ENCODE measurements around the gene ERO1B. TPM values are rescaled to one million over a fixed set of nuclear protein-coding genes. Genes with fewer than 3 reads are reported as not detected.

Gene ERO1B
- polyA plus RNA-seq, 1 of the 3 experiments (the other 2 are of a cell fraction) = 0.79 TPM

DNA sequence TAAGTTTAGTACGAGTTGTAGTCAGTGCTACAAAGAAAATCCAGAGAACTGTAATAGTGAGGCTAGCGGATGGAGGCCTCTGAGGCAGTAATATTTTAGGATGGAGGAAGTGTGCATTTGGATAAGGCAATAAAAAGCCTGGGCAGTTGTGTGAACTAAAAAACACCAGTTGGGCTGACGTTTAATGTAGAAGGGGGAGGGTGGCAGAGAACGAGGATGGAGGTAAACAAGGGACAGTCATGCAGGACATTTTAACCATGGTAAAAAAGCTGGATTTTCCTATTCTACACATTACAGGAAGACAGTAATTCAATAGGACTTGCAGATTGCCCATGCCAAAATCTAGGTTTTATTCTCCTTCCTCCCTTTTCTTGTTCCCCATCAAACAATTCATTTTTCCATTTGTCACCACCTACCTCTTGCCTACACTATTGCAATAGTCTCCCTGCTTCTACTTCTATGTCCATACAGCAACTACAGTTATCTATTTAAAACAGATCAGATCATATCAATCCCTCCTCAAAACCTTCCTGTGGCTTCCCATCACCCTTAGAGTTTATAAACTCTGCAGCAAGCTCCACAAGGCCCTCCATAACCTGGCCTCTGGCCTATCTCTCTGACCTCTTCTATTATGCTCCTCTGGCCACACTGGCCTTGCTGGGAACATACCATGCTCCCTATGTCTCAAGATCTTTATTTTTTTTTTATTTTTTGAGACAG is 27.7 kb downstream of the ERO1B start:
- TF ChIP-seq PBX3 (IDR thresholded peaks at IDR 0.05) = no peak
- TF ChIP-seq RCOR1 (IDR thresholded peaks at IDR 0.05; ENCODE audit: low read length) = no peak
- no peak for TF ChIP-seq FOXJ3 (CRISPR knock-in tag; IDR thresholded peaks at IDR 0.05)
- TF ChIP-seq YY1 (IDR thresholded peaks at IDR 0.05; ENCODE audit: low read depth) = no peak
- no peak for TF ChIP-seq EP300 (IDR thresholded peaks at IDR 0.05; ENCODE audit: borderline replicate concordance in 1 of 2, low read depth in 1 of 2, low read length in 1 of 2)
- no peak for TF ChIP-seq MEF2A (IDR thresholded peaks at IDR 0.05; ENCODE audit: borderline replicate concordance, low read depth)
- TF ChIP-seq, protein P1, sequence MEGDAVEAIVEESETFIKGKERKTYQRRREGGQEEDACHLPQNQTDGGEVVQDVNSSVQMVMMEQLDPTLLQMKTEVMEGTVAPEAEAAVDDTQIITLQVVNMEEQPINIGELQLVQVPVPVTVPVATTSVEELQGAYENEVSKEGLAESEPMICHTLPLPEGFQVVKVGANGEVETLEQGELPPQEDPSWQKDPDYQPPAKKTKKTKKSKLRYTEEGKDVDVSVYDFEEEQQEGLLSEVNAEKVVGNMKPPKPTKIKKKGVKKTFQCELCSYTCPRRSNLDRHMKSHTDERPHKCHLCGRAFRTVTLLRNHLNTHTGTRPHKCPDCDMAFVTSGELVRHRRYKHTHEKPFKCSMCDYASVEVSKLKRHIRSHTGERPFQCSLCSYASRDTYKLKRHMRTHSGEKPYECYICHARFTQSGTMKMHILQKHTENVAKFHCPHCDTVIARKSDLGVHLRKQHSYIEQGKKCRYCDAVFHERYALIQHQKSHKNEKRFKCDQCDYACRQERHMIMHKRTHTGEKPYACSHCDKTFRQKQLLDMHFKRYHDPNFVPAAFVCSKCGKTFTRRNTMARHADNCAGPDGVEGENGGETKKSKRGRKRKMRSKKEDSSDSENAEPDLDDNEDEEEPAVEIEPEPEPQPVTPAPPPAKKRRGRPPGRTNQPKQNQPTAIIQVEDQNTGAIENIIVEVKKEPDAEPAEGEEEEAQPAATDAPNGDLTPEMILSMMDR (IDR thresholded peaks at IDR 0.05) = no peak
- no peak for TF ChIP-seq GABPA (IDR thresholded peaks at IDR 0.05; ENCODE audit: low read depth)
- TF ChIP-seq, protein P2, sequence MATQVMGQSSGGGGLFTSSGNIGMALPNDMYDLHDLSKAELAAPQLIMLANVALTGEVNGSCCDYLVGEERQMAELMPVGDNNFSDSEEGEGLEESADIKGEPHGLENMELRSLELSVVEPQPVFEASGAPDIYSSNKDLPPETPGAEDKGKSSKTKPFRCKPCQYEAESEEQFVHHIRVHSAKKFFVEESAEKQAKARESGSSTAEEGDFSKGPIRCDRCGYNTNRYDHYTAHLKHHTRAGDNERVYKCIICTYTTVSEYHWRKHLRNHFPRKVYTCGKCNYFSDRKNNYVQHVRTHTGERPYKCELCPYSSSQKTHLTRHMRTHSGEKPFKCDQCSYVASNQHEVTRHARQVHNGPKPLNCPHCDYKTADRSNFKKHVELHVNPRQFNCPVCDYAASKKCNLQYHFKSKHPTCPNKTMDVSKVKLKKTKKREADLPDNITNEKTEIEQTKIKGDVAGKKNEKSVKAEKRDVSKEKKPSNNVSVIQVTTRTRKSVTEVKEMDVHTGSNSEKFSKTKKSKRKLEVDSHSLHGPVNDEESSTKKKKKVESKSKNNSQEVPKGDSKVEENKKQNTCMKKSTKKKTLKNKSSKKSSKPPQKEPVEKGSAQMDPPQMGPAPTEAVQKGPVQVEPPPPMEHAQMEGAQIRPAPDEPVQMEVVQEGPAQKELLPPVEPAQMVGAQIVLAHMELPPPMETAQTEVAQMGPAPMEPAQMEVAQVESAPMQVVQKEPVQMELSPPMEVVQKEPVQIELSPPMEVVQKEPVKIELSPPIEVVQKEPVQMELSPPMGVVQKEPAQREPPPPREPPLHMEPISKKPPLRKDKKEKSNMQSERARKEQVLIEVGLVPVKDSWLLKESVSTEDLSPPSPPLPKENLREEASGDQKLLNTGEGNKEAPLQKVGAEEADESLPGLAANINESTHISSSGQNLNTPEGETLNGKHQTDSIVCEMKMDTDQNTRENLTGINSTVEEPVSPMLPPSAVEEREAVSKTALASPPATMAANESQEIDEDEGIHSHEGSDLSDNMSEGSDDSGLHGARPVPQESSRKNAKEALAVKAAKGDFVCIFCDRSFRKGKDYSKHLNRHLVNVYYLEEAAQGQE (IDR thresholded peaks at IDR 0.05; ENCODE audit: low read depth, low read length) = no peak
- TF ChIP-seq RXRA (IDR thresholded peaks at IDR 0.05; ENCODE audit: borderline replicate concordance, low read depth) = no peak
- TF ChIP-seq TEAD4 (IDR thresholded peaks at IDR 0.05; ENCODE audit: borderline replicate concordance, insufficient read depth) = no peak
- no peak for TF ChIP-seq JUND (IDR thresholded peaks at IDR 0.05)
- Histone ChIP-seq H2AFZ (ENCODE audit: low read depth) (no peak overlapping the region), H3K4me1 (ENCODE audit: control insufficient read depth in 1 of 2, insufficient read depth in 2 of 2, low read depth in 1 of 2, low read length in 1 of 2) (no peaks in the 10 kb centered on the region), H3K4me3 (ENCODE audit: low read depth in 2 of 2, low read length in 1 of 2) (no peak overlapping the region), H3K4me2 (no peak overlapping the region), H3K9ac (no peak overlapping the region), H3K27ac (ENCODE audit: low read depth in 2 of 2, low read length in 1 of 2) (no peak overlapping the region), H4K20me1 (ENCODE audit: insufficient read depth) (no peaks in the 10 kb centered on the region), H3K27me3 (ENCODE audit: insufficient read depth) (no peaks in the 10 kb centered on the region), H3K9me3 (no peaks in the 10 kb centered on the region), H3K36me3 (replicated peaks in 1 of 2; ENCODE audit: control insufficient read depth in 1 of 2, insufficient read depth in 2 of 2, low read length in 1 of 2) (no peaks in the 10 kb centered on the region), H3F3A (replicated peaks; ENCODE audit: insufficient read depth) (no peaks in the 10 kb centered on the region), H3K9me2 (no peaks in the 10 kb centered on the region), H3K79me2 (ENCODE audit: insufficient read depth) (no peaks in the 10 kb centered on the region)
- CTCF ChIA-PET = no interaction called here
- POLR2A ChIA-PET = no interaction called here
- no peak for DNase-seq
- WGBS (ENCODE audit: low lambda C conversion rate) = 82% methylated on average over 4 of the region's 4 CpGs

Data from SK-N-SH (cell line).